22Rv1 (cell line): ENCODE results near the gene UCK2.

Experiments
- CTCF ChIP-seq: fragments of 450-650 bp; IDR thresholded peaks from 2 replicates; pipeline ENCODE4 v1.5.1; 2017; ENCODE audit warnings: mild to moderate bottlenecking
- ZFX ChIP-seq: fragments of 450-650 bp; IDR thresholded peaks from 2 replicates; pipeline ENCODE4 v1.6.1; 2017; ENCODE audit warnings: antibody characterized with exemption, borderline replicate concordance

GRCh38 chr1:165903672-165904071 lies 76.3 kb downstream of the UCK2 start:
- TF ChIP-seq CTCF (no peak), ZFX (no peak)
